MM.1S (cell line): Measurements from ENCODE around the gene KRTAP10-2.
"Not testable (repeated sequence)": the region's sequence is repeated elsewhere in the genome, so short reads cannot be mapped to it uniquely, and the experiment has no call there.

Experiments
- EZH2 ChIP-seq: fragments of 300-600 bp; sonication (generic); optimal IDR thresholded peaks from 2 replicates; pipeline ENCODE3; 2017; ENCODE audit warnings: low read depth, mild to moderate bottlenecking, antibody characterized with exemption, low read length, mixed read lengths
- EZH2phosphoT487 ChIP-seq: fragments of 300-600 bp; sonication (generic); IDR thresholded peaks from 2 replicates; pipeline ENCODE4 v1.6.1; 2018; ENCODE audit warnings: antibody characterized with exemption, low read length
- TF ChIP-seq, protein P1 (sequence below): fragments of 300-600 bp; sonication (generic); IDR thresholded peaks from 2 replicates; pipeline ENCODE4 v1.5.1; 2016; ENCODE audit warnings: antibody characterized with exemption, low read length, mixed read lengths

DNA sequence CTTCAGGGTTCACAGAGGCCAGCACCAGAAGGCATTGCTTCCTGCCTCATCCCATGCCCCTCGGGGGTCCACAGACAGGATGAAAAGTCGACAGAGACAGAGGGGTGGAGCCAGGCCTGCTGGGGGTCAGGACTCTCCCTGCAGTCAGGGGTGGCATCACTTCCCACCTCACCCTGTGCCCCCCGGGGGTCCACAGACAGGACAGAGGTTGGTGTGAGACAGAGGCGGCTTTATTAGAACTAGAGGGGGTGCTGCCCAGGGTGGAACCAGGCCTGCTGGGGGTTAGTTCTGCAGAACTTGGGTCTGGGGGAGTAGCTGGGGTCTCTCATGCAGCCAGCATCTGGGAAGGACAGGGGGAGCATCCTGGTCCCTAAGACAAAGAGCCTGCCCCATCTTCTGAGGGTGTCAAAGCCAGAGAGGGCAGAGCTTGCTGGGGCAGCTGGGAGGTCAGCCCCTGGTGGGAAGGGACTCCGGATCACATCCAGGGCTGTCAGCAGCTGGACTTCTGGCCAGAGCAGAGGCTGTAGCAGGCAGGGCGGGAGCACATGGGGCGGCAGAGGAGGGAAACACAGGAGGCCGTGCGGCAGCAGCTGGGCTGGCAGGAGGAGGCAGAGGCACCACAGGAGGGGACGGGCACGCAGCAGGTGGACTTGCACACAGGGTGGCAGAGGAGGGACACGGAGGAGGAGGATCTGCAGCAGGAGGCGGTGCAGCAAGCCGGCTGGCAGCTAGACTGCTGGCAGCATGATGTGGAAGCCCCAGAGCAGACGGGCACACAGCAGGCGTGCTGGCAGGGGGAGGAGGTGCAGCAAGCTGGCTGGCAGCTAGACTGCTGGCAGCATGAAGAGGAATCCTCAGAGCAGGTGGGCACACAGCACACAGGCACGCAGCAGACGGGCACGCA is 39.8 kb upstream of the KRTAP10-2 start:
- TF ChIP-seq, protein P1, sequence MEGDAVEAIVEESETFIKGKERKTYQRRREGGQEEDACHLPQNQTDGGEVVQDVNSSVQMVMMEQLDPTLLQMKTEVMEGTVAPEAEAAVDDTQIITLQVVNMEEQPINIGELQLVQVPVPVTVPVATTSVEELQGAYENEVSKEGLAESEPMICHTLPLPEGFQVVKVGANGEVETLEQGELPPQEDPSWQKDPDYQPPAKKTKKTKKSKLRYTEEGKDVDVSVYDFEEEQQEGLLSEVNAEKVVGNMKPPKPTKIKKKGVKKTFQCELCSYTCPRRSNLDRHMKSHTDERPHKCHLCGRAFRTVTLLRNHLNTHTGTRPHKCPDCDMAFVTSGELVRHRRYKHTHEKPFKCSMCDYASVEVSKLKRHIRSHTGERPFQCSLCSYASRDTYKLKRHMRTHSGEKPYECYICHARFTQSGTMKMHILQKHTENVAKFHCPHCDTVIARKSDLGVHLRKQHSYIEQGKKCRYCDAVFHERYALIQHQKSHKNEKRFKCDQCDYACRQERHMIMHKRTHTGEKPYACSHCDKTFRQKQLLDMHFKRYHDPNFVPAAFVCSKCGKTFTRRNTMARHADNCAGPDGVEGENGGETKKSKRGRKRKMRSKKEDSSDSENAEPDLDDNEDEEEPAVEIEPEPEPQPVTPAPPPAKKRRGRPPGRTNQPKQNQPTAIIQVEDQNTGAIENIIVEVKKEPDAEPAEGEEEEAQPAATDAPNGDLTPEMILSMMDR, result not testable (repeated sequence)
- TF ChIP-seq EZH2, EZH2phosphoT487: not testable (repeated sequence)
